Hepatocyte (in vitro differentiated cells): Measurements from ENCODE around the gene AAK1.

Experiments
- CTCF ChIP-seq: fragments of 200-600 bp; sonication (generic); IDR thresholded peaks from 2 replicates; pipeline ENCODE4 v1.5.1; 2016; ENCODE audit warnings: antibody characterized with exemption, mild to moderate bottlenecking; ENCODE audit not compliant: poor library complexity
- EZH2 ChIP-seq: fragments of 200-600 bp; sonication (generic); IDR thresholded peaks from 2 replicates; pipeline ENCODE4 v1.6.1; 2016; ENCODE audit warnings: antibody characterized with exemption, mild to moderate bottlenecking, borderline replicate concordance
- EZH2phosphoT487 ChIP-seq: fragments of 200-600 bp; sonication (generic); IDR thresholded peaks from one replicate; pipeline ENCODE4 v1.6.1; 2018; ENCODE audit warnings: antibody characterized with exemption, mild to moderate bottlenecking, low read depth, moderate library complexity; ENCODE audit not compliant: unreplicated experiment, severe bottlenecking

DNA sequence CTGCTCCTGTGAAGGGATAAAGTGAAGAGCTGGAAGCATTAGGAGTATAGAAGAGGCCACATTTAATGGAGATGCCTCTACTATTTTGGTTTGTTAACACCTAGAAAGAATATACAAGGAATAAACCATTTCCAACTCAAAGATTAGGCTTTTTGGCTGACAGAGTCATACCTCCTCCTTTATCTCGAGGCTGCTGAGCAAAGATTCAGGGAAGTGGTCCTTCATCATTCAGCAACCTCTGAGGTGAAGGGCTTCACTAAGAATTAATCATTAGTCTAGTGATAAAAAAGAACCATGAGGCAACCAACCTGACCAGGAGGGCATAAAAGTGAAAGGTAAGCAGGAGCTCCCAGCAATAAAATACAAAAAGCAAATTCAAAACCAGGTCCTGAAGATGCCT is 25.8 kb downstream of the AAK1 start:
- TF ChIP-seq CTCF (no peak), EZH2phosphoT487 (no peak), EZH2 (no peak)
